Hepatocyte (in vitro differentiated cells): Measurements from ENCODE around the gene MS4A12. TPM values are rescaled to one million over a fixed set of nuclear protein-coding genes. Genes with fewer than 3 reads are reported as not detected.

Experiments used
- DNase-seq: peaks from one replicate; pipeline ENCODE4 v3.0.0-alpha.2; 2016; ENCODE audit warnings: low spot score
- H2AFZ ChIP-seq: fragments of 200-600 bp; sonication (generic); 2 replicates; pipeline ENCODE4 v1.6.0; 2016; ENCODE audit warnings: antibody characterized with exemption, mild to moderate bottlenecking
- H3K27ac ChIP-seq: fragments of 200-600 bp; sonication (generic); 2 replicates; pipeline ENCODE4 v1.5.1; 2016; ENCODE audit warnings: mild to moderate bottlenecking
- H3K27me3 ChIP-seq: fragments of 200-600 bp; sonication (generic); 2 replicates; pipeline ENCODE4 v1.6.1; 2016
- H3K36me3 ChIP-seq: fragments of 200-600 bp; sonication (generic); replicated peaks from 2 replicates; pipeline ENCODE4 v1.5.1; 2016; ENCODE audit warnings: low read depth; ENCODE audit not compliant: insufficient read depth
- H3K4me1 ChIP-seq: fragments of 200-600 bp; sonication (generic); 2 replicates; pipeline ENCODE4 v1.5.1; 2016; ENCODE audit warnings: mild to moderate bottlenecking, moderate library complexity; ENCODE audit not compliant: insufficient read depth
- H3K4me2 ChIP-seq: fragments of 200-600 bp; sonication (generic); 2 replicates; pipeline ENCODE4 v1.6.0; 2016
- H3K4me3 ChIP-seq: fragments of 200-600 bp; sonication (generic); 2 replicates; pipeline ENCODE4 v1.5.1; 2016; ENCODE audit warnings: mild to moderate bottlenecking
- H3K79me2 ChIP-seq: fragments of 200-600 bp; sonication (generic); 2 replicates; pipeline ENCODE4 v1.6.0; 2017; ENCODE audit warnings: mild to moderate bottlenecking
- H3K9me2 ChIP-seq: fragments of 200-600 bp; sonication (generic); replicated peaks from 2 replicates; pipeline ENCODE4 v1.6.0; 2017; ENCODE audit warnings: mild to moderate bottlenecking; ENCODE audit not compliant: insufficient read depth
- H3K9me3 ChIP-seq: fragments of 200-600 bp; sonication (generic); 2 replicates; pipeline ENCODE4 v1.5.1; 2016; ENCODE audit warnings: low read depth, mild to moderate bottlenecking
- H4K20me1 ChIP-seq: fragments of 200-600 bp; sonication (generic); 2 replicates; pipeline ENCODE4 v1.6.0; 2016; ENCODE audit warnings: mild to moderate bottlenecking; ENCODE audit not compliant: insufficient read depth, poor library complexity, severe bottlenecking
- EZH2 ChIP-seq: fragments of 200-600 bp; sonication (generic); IDR thresholded peaks from 2 replicates; pipeline ENCODE4 v1.6.1; 2016; ENCODE audit warnings: antibody characterized with exemption, mild to moderate bottlenecking, borderline replicate concordance
- EZH2phosphoT487 ChIP-seq: fragments of 200-600 bp; sonication (generic); IDR thresholded peaks from one replicate; pipeline ENCODE4 v1.6.1; 2018; ENCODE audit warnings: antibody characterized with exemption, mild to moderate bottlenecking, low read depth, moderate library complexity; ENCODE audit not compliant: unreplicated experiment, severe bottlenecking
- WGBS: methylation state at CpG from one replicate; pipeline ENCODE4 v1.1.6; 2016; ENCODE audit warnings: low lambda C conversion rate; ENCODE audit errors: missing lambda C conversion rate; 5-methylcytosine and 5-hydroxymethylcytosine counted together
- polyA plus RNA-seq: library from polyadenylated mRNA; unstranded; fragments of >200 nt; fragmentation: Nextera tagmentation; extraction: Ambion mirVana; gene quantifications from 2 replicates; pipeline ENCODE4 v1.2.1, GENCODE V29; 2016
- total RNA-seq: library from RNA; depleted of rRNA; stranded (reverse); fragments of >200 nt; gene quantifications from 2 replicates; pipeline ENCODE4 v1.2.3, GENCODE V29; 2014
- TF ChIP-seq, protein P1 (sequence below): fragments of 200-600 bp; sonication (generic); IDR thresholded peaks from 2 replicates; pipeline ENCODE4 v1.5.1; 2016; ENCODE audit warnings: antibody characterized with exemption, mild to moderate bottlenecking; ENCODE audit not compliant: poor library complexity

Gene MS4A12
- total and polyA plus RNA-seq, 2 experiments from 2014 or later = not detected

DNA sequence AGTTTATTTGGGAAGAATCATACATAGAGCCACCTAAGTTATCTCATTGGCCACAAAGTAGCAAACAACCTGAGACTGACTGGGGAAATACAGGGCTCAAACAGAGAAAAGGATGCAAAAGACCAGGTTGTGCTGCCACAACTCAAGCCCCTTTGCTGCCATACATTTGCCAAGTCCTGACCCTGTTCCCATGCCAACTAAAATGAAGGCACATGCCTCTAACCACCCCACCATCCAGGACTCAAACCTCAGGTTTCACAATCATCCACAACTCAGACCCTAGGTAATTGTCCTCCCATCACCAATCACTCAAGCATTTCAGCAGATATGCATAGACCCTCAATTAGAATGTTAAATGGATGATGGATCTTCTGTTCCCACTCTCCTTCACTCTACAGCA lies 38.4 kb upstream of the MS4A12 start:
- H3K4me3 ChIP-seq = no peak overlapping the region
- H3K9me2 ChIP-seq = no peaks in the 10 kb centered on the region
- no peak overlapping the region for H2AFZ ChIP-seq
- H3K36me3 ChIP-seq = no peaks in the 10 kb centered on the region
- TF ChIP-seq EZH2 = no peak
- TF ChIP-seq, protein P1, sequence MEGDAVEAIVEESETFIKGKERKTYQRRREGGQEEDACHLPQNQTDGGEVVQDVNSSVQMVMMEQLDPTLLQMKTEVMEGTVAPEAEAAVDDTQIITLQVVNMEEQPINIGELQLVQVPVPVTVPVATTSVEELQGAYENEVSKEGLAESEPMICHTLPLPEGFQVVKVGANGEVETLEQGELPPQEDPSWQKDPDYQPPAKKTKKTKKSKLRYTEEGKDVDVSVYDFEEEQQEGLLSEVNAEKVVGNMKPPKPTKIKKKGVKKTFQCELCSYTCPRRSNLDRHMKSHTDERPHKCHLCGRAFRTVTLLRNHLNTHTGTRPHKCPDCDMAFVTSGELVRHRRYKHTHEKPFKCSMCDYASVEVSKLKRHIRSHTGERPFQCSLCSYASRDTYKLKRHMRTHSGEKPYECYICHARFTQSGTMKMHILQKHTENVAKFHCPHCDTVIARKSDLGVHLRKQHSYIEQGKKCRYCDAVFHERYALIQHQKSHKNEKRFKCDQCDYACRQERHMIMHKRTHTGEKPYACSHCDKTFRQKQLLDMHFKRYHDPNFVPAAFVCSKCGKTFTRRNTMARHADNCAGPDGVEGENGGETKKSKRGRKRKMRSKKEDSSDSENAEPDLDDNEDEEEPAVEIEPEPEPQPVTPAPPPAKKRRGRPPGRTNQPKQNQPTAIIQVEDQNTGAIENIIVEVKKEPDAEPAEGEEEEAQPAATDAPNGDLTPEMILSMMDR = no peak
- no peak for TF ChIP-seq EZH2phosphoT487
- H3K27ac ChIP-seq = no peak overlapping the region
- DNase-seq = no peak
- no peak overlapping the region for H3K4me2 ChIP-seq
- H3K4me1 ChIP-seq = no peaks in the 10 kb centered on the region
- no peaks in the 10 kb centered on the region for H4K20me1 ChIP-seq
- no peaks in the 10 kb centered on the region for H3K79me2 ChIP-seq
- H3K27me3 ChIP-seq = no peaks in the 10 kb centered on the region
- no peaks in the 10 kb centered on the region for H3K9me3 ChIP-seq

GRCh38 chr11:60455531-60456042 lies 37.0 kb upstream of the MS4A12 start, which contains the start of gene MS4A1:
TSS of gene MS4A1 (plus strand) at chr11:60455847. CDS start at chr11:60462375, 6,528 bp downstream.
- H2AFZ ChIP-seq = no peak within 1 kb of the TSS
- H3K36me3 ChIP-seq = no peaks in the 10 kb centered on the region
- H3K9me2 ChIP-seq = no peaks in the 10 kb centered on the region
- no peaks in the 10 kb centered on the region for H3K79me2 ChIP-seq
- no peak within 1 kb of the TSS for H3K4me3 ChIP-seq
- H3K27ac ChIP-seq = no peak within 1 kb of the TSS
- no peak within 1 kb of the TSS for H3K4me2 ChIP-seq
- no peaks in the 10 kb centered on the region for H4K20me1 ChIP-seq
- no peaks in the 10 kb centered on the region for H3K9me3 ChIP-seq
- H3K4me1 ChIP-seq = no peaks in the 10 kb centered on the region
- TF ChIP-seq, protein P1 = no peak
- TF ChIP-seq EZH2 (no peak), EZH2phosphoT487 (no peak)
- H3K27me3 ChIP-seq = no peaks in the 10 kb centered on the region
- DNase-seq = no peak
- 62% methylated on average over 4 of the region's 4 CpGs for WGBS

DNA sequence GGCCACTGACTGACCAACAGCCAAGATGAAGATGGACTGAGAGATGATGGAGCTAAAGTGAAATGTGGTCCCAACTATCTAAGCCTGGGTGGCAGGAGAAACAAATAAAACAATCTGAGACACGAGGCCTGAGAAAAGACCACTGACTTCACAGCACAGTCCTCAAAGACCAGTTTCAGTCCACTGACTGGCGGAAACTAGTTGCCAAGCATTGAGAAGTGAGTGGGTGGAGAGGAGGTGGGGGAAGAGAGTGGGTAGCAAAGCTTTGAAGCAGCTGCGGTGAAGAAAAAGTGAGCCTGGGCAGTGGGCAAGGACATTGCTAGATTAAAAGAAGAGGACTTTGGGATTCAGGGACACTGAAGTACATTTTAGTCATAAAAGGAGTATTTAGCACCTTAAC lies 35.0 kb upstream of the MS4A12 start:
- H3K4me2 ChIP-seq = no peak overlapping the region
- no peaks in the 10 kb centered on the region for H3K4me1 ChIP-seq
- no peak overlapping the region for H2AFZ ChIP-seq
- WGBS = 69% methylated on average over 3 of the region's 3 CpGs
- H3K79me2 ChIP-seq = no peaks in the 10 kb centered on the region
- H3K27ac ChIP-seq = no peak overlapping the region
- no peak for DNase-seq
- no peaks in the 10 kb centered on the region for H3K9me3 ChIP-seq
- no peaks in the 10 kb centered on the region for H4K20me1 ChIP-seq
- no peaks in the 10 kb centered on the region for H3K27me3 ChIP-seq
- no peaks in the 10 kb centered on the region for H3K36me3 ChIP-seq
- no peak for TF ChIP-seq EZH2phosphoT487
- no peak for TF ChIP-seq EZH2
- H3K4me3 ChIP-seq = no peak overlapping the region
- H3K9me2 ChIP-seq = no peaks in the 10 kb centered on the region

GRCh38 chr11:60459345-60459744 lies 33.2 kb upstream of the MS4A12 start:
- Histone ChIP-seq H3K27me3 (no peaks in the 10 kb centered on the region), H4K20me1 (no peaks in the 10 kb centered on the region), H3K9me3 (no peaks in the 10 kb centered on the region), H3K27ac (no peak overlapping the region), H3K4me2 (no peak overlapping the region), H3K79me2 (no peaks in the 10 kb centered on the region), H2AFZ (no peak overlapping the region), H3K4me3 (no peak overlapping the region), H3K36me3 (no peaks in the 10 kb centered on the region), H3K9me2 (no peaks in the 10 kb centered on the region), H3K4me1 (no peaks in the 10 kb centered on the region)
- WGBS = 100% methylated on average over 1 of the region's 1 CpG
- TF ChIP-seq, protein P1 = no peak
- TF ChIP-seq EZH2phosphoT487 (no peak), EZH2 (no peak)
- DNase-seq = no peak
